ENCODE measurements around the gene CDK11B. TPM values are rescaled to one million over a fixed set of nuclear protein-coding genes. Genes with fewer than 3 reads are reported as not detected.

The CDK11B gene
- total and polyA plus RNA-seq, 2 experiments from 2014 or later, result 22.4 to 76.7 TPM

DNA sequence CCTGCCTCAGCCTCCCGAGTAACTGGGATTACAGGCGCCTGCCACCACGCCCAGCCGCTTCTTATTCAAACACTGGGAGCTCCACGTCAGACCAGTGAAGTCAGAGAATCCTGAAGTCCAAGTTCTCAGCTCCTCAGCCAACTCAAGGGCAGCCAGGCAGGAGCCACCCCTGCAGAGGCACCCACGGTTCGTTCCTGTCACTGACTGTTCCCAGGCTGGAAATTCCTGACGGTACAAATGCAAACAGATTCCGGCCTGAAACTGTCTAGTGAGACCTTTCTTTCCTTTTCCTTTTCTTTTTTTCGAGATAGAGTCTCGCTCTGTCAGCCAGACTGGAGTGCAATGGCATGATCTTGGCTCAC lies 22.1 kb upstream of the CDK11B start:
- Histone ChIP-seq H3K27ac (ENCODE audit: low read depth) (0 out of 2 replicates have a peak overlapping the region, but pooled peaks have one; percentile 26), H3K9me2 (ENCODE audit: insufficient read depth) (no peaks in the 10 kb centered on the region), H3K4me2 (no peak overlapping the region), H3F3A (replicated peaks; ENCODE audit: low read depth) (peaks cover 17% of the 10 kb centered on the region), H3K4me3 (no peak overlapping the region), H2AFZ (no peak overlapping the region), H4K20me1 (replicated peaks; ENCODE audit: insufficient read depth) (peaks cover 30% of the 10 kb centered on the region; the same call in 1 of the 2 replicates), H3K36me3 (ENCODE audit: insufficient read depth) (no peaks in the 10 kb centered on the region), H3K4me1 (ENCODE audit: insufficient read depth) (peaks cover 9% of the 10 kb centered on the region), H3K27me3 (ENCODE audit: insufficient read depth) (no peaks in the 10 kb centered on the region), H3K79me2 (replicated peaks; ENCODE audit: insufficient read depth) (peaks cover 81% of the 10 kb centered on the region)
- Mint-ChIP-seq H3K4me1 (peaks cover 40% of the 10 kb centered on the region), H3K27me3 (ENCODE audit: insufficient read depth, low read depth, poor library complexity) (peaks cover 15% of the 10 kb centered on the region), H3K4me3 (no peak overlapping the region), H3K9me3 (no peaks in the 10 kb centered on the region), H3K36me3 (ENCODE audit: low read depth) (peaks cover 7% of the 10 kb centered on the region; the same call in 2 of the 3 replicates), H3K27ac (no peak overlapping the region)
- ATAC-seq, result no peak
- TF ChIP-seq, protein P1, sequence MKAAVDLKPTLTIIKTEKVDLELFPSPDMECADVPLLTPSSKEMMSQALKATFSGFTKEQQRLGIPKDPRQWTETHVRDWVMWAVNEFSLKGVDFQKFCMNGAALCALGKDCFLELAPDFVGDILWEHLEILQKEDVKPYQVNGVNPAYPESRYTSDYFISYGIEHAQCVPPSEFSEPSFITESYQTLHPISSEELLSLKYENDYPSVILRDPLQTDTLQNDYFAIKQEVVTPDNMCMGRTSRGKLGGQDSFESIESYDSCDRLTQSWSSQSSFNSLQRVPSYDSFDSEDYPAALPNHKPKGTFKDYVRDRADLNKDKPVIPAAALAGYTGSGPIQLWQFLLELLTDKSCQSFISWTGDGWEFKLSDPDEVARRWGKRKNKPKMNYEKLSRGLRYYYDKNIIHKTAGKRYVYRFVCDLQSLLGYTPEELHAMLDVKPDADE (IDR thresholded peaks at IDR 0.05), result no peak
- TF ChIP-seq, protein P2, sequence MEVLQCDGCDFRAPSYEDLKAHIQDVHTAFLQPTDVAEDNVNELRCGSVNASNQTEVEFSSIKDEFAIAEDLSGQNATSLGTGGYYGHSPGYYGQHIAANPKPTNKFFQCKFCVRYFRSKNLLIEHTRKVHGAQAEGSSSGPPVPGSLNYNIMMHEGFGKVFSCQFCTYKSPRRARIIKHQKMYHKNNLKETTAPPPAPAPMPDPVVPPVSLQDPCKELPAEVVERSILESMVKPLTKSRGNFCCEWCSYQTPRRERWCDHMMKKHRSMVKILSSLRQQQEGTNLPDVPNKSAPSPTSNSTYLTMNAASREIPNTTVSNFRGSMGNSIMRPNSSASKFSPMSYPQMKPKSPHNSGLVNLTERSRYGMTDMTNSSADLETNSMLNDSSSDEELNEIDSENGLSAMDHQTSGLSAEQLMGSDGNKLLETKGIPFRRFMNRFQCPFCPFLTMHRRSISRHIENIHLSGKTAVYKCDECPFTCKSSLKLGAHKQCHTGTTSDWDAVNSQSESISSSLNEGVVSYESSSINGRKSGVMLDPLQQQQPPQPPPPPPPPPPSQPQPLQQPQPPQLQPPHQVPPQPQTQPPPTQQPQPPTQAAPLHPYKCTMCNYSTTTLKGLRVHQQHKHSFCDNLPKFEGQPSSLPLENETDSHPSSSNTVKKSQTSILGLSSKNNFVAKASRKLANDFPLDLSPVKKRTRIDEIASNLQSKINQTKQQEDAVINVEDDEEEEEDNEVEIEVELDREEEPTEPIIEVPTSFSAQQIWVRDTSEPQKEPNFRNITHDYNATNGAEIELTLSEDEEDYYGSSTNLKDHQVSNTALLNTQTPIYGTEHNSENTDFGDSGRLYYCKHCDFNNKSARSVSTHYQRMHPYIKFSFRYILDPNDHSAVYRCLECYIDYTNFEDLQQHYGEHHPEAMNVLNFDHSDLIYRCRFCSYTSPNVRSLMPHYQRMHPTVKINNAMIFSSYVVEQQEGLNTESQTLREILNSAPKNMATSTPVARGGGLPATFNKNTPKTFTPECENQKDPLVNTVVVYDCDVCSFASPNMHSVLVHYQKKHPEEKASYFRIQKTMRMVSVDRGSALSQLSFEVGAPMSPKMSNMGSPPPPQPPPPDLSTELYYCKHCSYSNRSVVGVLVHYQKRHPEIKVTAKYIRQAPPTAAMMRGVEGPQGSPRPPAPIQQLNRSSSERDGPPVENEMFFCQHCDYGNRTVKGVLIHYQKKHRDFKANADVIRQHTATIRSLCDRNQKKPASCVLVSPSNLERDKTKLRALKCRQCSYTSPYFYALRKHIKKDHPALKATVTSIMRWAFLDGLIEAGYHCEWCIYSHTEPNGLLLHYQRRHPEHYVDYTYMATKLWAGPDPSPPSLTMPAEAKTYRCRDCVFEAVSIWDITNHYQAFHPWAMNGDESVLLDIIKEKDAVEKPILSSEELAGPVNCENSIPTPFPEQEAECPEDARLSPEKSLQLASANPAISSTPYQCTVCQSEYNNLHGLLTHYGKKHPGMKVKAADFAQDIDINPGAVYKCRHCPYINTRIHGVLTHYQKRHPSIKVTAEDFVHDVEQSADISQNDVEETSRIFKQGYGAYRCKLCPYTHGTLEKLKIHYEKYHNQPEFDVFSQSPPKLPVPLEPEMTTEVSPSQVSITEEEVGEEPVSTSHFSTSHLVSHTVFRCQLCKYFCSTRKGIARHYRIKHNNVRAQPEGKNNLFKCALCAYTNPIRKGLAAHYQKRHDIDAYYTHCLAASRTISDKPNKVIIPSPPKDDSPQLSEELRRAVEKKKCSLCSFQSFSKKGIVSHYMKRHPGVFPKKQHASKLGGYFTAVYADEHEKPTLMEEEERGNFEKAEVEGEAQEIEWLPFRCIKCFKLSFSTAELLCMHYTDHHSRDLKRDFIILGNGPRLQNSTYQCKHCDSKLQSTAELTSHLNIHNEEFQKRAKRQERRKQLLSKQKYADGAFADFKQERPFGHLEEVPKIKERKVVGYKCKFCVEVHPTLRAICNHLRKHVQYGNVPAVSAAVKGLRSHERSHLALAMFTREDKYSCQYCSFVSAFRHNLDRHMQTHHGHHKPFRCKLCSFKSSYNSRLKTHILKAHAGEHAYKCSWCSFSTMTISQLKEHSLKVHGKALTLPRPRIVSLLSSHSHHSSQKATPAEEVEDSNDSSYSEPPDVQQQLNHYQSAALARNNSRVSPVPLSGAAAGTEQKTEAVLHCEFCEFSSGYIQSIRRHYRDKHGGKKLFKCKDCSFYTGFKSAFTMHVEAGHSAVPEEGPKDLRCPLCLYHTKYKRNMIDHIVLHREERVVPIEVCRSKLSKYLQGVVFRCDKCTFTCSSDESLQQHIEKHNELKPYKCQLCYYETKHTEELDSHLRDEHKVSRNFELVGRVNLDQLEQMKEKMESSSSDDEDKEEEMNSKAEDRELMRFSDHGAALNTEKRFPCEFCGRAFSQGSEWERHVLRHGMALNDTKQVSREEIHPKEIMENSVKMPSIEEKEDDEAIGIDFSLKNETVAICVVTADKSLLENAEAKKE (CRISPR knock-in tag; IDR thresholded peaks at IDR 0.05), result no peak
- TF ChIP-seq ZNF331 (CRISPR knock-in tag; IDR thresholded peaks at IDR 0.05; ENCODE audit: low read depth) (no peak), EZH2phosphoT487 (IDR thresholded peaks at IDR 0.05; ENCODE audit: unreplicated experiment) (no peak), ZNF114 (CRISPR knock-in tag; IDR thresholded peaks at IDR 0.05) (no peak), NANOG (IDR thresholded peaks at IDR 0.05; ENCODE audit: borderline replicate concordance) (no peak), CREB1 (CRISPR knock-in tag; IDR thresholded peaks at IDR 0.05; ENCODE audit: low read depth) (no peak), STAT1 (IDR thresholded peaks at IDR 0.05; ENCODE audit: unreplicated experiment) (no peak), EZH2 (IDR thresholded peaks at IDR 0.05; ENCODE audit: low read depth, unreplicated experiment) (no peak), POLR2AphosphoS5 (IDR thresholded peaks at IDR 0.05; ENCODE audit: low read depth) (no peak), JUNB (IDR thresholded peaks at IDR 0.05; ENCODE audit: unreplicated experiment) (no peak)
- TF ChIP-seq, protein P3, sequence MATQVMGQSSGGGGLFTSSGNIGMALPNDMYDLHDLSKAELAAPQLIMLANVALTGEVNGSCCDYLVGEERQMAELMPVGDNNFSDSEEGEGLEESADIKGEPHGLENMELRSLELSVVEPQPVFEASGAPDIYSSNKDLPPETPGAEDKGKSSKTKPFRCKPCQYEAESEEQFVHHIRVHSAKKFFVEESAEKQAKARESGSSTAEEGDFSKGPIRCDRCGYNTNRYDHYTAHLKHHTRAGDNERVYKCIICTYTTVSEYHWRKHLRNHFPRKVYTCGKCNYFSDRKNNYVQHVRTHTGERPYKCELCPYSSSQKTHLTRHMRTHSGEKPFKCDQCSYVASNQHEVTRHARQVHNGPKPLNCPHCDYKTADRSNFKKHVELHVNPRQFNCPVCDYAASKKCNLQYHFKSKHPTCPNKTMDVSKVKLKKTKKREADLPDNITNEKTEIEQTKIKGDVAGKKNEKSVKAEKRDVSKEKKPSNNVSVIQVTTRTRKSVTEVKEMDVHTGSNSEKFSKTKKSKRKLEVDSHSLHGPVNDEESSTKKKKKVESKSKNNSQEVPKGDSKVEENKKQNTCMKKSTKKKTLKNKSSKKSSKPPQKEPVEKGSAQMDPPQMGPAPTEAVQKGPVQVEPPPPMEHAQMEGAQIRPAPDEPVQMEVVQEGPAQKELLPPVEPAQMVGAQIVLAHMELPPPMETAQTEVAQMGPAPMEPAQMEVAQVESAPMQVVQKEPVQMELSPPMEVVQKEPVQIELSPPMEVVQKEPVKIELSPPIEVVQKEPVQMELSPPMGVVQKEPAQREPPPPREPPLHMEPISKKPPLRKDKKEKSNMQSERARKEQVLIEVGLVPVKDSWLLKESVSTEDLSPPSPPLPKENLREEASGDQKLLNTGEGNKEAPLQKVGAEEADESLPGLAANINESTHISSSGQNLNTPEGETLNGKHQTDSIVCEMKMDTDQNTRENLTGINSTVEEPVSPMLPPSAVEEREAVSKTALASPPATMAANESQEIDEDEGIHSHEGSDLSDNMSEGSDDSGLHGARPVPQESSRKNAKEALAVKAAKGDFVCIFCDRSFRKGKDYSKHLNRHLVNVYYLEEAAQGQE (IDR thresholded peaks at IDR 0.05; ENCODE audit: unreplicated experiment), result no peak
- TF ChIP-seq, protein P4, sequence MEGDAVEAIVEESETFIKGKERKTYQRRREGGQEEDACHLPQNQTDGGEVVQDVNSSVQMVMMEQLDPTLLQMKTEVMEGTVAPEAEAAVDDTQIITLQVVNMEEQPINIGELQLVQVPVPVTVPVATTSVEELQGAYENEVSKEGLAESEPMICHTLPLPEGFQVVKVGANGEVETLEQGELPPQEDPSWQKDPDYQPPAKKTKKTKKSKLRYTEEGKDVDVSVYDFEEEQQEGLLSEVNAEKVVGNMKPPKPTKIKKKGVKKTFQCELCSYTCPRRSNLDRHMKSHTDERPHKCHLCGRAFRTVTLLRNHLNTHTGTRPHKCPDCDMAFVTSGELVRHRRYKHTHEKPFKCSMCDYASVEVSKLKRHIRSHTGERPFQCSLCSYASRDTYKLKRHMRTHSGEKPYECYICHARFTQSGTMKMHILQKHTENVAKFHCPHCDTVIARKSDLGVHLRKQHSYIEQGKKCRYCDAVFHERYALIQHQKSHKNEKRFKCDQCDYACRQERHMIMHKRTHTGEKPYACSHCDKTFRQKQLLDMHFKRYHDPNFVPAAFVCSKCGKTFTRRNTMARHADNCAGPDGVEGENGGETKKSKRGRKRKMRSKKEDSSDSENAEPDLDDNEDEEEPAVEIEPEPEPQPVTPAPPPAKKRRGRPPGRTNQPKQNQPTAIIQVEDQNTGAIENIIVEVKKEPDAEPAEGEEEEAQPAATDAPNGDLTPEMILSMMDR (conservative IDR thresholded peaks at IDR 0.05; ENCODE audit: low read depth in 2 of 2), result no peak
- no peak for DNase-seq (ENCODE audit: low spot score)
